Medulla oblongata (tissue), 1 donor: ENCODE measurements around the gene ZC3H13.

ENCODE experiments used
- DNase-seq: peaks from one replicate; pipeline ENCODE4 v3.0.0-alpha.2; 2015; ENCODE audit errors: extremely low spot score

The ZC3H13 gene

DNA sequence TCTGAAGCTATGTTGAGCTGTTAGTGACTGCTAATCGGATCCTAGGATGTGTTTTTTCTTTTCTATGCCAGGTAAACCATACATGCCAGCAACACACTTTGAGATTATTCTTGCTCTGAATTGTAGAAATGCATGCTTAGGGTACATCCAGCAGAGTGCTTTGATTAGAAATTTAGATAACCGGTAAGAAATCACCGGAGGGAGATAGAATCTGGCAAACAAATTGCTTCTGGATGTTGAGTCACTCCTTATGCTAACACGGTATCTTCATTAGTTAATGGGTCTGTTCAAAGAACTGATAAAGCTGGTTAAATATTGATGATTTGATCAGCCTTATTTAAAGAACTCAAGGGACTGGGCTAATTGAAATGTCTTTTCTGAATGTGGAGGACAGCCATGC, 115.9 kb downstream of the ZC3H13 start:
- no peak for DNase-seq

DNA sequence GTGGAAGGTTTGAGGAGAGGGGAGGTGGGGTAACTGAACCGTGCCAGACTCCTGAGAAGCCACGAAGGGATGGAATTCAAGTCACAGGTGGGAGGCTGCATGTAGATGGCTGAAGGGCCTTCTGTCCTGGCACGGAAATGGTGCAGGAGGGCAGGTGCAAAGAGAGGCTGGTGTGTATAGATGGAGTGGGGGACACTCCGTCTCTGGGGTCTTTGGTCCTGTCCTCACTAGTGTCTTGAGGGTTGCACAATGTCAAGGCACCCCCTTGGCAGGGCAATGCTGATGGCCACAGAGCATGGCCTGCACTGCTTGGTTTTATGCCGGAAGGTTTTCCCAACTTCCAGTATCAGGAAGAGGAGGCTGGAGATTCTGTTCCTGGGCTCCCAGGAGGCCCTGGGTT, 118.3 kb downstream of the ZC3H13 start:
- no peak for DNase-seq

DNA sequence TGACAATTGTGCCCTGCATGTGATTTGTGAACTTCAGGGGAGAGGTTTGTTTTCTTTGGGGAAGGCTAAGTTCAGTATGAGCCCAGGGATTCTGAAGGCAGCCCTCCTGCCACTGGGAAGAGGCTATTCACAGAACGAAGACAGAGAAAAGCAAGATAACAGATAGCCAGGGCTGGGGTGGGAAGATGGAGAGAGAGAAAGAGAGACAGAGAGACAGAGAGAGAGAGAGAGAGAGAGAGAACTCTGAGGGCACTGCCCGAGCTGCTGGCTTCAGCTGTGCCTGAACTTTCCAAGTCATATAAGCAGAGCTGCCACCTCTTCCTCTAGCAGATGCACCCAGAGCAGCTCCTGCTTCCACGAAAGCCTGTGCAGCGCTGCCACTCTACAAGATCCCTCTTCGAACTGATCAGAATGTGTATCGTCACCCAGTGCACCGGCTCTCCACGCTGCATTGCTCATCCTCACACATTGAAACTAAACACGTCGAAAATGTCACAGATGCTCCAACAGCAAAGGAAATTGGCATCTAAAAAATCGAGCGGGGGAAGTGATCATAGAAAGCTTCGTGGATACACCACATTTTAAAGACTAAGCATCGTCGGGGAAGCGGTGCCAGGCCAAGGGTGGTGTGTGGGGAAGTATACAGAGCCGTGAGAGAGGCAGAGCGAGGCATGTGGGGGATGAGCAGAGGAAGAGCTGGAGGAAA, 119.2 kb downstream of the ZC3H13 start:
- no peak for DNase-seq

DNA sequence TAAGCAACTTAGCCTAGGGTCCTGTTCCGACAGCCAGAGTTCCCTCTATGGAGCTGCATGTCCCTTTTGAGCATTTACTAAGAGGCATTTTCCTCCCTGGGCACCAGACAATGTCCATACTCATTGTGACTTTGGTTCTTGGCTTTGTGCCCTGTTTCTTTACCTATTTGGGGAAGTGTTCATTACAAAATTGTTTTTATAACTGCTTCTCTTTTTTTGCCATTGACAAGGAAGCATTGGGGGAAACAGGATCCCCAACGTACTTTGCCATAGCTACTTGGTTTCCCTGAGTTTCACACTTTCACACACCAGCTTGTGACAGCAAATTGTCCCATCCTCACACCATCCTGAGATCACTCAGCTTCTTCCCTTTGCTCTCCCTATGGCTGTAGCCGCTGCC, 119.9 kb downstream of the ZC3H13 start:
- DNase-seq, result peak; percentile 38

DNA sequence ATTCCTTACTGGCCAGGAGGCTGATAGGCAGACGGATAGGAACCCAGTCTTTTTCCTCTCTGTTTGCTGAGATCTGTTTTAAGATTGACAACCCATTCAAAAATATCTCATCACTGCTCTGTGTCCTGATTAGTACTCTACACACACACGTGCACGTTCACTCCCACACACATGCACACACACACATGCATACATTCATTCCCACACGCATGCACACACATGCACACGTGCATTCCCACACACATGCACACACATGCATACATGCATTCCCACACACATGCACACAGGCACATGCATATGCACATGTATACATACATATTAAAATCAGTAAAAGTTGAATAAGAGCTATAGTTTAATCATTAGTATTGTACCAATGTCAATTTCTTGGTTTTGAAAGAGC, 120.4 kb downstream of the ZC3H13 start:
- no peak for DNase-seq

DNA sequence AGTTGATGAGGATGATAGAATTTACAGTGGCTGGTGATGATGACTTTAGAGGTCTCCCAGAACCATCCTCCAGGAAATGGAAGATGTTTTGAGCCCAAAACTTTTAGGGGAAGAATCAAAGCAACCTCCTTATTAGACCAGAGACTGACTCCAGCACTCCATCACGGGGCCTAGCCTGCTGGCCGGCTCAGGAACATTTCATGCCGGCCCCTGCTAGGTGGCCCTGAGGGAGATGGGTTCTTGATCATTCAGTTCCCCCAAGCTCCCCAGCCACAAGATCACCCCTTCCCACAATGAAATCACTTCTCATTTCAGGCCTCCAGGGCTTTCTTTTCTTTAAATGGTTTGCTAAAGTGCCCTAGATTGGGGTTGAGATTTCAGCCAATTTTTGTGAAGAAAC, 121.3 kb downstream of the ZC3H13 start:
- no peak for DNase-seq

DNA sequence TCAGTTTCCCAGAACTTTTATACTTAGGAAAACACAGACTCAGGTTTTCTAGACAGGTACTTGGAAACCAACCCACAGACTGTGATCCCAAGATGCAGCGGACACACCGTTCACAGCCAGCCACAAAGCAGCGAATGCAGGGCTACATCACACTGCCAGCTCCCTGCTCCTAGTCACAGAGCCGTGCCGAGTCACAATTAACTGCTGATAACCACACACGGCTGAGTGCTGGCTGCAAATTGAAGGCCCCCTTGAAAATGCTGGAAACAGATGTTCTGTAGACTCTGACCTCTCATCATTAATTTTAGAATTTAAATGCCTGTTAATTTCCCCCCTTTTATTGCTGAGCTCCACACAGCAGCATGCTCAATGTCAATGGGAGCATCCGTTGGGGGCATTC, 122.4 kb downstream of the ZC3H13 start:
- no peak for DNase-seq

DNA sequence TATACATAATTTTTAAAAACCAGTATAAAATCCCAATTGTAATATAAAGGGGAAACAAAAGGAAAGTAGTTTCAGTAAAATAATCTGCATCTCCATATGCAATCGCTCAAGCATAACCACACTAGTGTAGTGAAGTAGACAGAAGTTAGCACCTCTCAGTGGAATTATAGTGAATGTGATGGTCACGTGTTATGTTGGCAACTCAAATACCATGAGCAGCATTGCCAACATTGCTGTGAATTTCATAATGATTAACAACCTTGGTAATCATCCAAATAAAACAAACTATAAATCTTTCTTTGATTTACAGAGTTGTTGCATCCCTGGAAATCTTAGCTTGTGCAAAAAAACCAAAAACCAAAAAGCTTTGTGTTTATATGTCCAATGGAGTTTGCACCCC, 123.7 kb downstream of the ZC3H13 start:
- no peak for DNase-seq

DNA sequence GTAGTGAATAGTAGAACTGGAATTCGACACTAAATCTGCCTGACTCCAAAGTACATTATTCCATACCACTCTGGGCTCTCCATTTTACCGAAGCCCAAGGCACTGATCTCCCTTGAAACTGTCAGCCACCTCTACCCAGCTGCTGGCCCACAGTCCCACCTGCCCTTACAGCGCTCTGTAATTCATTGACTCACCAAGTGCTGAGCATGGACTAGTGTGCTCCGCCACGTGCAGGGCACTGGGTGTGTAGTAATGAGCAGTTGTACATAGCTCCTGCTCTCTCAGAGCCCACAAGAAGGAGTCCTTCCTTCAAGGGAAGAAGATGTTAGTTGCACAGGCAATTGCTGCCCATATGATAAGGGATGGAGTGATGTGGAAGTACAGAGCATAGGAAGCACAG, 124.4 kb downstream of the ZC3H13 start:
- no peak for DNase-seq

DNA sequence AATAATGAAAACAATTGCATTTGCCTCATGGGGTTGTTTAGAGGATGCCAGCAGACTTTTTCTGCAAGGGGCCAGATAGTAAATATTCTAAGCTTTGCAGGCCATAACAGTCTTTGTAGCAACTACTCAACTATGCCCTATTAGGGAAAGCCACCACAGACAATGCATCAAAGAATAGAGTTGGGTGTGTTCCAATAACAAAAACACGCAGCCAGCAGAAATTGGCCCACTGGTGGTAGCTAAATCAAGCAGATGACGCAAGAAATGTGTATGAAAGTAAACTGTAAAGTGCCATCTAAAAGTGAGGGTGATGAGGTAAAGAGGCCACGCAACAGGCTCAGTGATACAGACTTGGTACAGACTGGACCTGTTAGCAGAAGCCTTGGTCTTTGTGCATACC, 125.8 kb downstream of the ZC3H13 start:
- DNase-seq, result no peak

DNA sequence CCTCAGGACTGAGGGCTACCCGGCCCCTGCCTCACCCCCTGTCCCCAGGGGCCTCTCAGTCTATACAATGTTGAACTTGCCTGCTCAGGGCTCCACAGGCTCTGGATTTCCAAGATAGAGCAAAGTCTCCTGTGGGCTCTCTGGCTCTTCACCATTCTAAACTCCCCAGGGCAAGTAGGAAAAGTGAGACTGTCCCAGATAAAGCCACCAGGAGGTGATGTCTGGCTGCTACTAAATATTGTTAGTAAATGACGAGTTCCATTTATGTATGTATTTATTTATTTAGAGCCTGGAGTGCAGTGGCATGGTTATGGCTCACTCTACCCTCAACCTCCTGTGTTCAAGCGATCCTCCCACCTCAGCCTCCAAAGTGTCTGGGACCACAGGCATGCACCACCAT, 127.4 kb downstream of the ZC3H13 start:
- no peak for DNase-seq

DNA sequence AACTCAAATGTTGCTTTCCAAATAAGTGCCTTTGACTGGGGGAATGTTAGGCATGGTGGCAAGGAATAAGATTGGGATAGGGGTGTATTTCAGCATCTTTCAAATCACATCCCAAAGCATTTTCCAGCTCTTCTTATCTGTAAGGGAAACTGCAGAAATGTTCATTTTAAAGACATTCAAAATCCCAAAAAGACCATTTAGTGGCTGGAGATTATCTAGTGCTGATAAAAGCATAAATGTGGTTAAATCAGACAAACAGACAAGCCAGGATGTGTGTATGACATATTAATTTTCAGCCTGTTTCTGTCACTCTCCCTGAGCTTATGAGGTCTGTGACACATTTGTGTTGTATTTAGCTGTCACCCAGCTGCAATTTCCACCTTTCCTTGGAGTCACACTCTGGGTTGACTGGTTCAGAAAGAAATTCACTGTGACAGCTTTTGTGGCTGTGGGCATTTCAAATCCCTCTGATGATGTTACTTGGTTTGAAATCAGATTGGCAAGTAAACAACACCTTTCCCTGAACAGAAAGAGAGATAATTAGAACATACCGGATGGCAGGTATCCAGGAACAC, 131.3 kb downstream of the ZC3H13 start:
- DNase-seq, result no peak

DNA sequence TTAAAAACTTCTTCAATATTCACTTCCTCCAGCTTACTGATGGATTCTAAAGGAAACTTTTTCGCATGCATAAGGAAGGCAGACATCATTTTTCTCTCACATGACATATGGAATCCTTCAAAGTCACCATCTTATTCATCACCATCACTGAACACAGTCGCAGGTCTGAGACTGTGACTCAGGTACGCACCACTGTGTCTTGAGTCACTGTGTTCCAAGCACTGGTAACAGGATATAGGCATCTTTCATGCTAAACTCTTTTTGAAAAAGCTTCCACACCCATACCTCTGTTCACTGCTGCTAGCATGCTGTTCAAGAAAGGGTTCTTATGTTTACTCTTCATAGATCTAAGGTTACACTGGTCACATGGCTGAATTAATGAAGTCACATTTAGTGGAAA, 133.9 kb downstream of the ZC3H13 start:
- DNase-seq, result no peak

DNA sequence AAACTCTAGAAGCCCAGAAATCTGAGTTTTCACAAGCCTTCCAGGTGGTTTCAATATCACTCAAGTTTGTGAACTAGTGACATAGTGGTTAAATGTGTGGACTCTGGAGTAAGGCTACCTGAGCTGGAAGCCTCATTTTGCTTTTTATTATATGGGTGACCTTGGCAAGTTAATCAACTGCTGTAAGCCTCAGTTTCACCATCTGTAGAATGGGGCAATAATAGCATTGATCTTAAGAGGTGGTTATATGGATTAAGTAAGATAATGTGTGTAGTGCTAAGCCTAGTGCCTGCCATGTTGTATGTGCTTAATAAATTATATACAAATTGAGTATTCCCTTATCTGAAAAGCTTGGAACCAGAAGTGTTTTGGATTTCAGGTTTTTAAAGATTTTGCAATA, 135.5 kb downstream of the ZC3H13 start:
- DNase-seq, result no peak

DNA sequence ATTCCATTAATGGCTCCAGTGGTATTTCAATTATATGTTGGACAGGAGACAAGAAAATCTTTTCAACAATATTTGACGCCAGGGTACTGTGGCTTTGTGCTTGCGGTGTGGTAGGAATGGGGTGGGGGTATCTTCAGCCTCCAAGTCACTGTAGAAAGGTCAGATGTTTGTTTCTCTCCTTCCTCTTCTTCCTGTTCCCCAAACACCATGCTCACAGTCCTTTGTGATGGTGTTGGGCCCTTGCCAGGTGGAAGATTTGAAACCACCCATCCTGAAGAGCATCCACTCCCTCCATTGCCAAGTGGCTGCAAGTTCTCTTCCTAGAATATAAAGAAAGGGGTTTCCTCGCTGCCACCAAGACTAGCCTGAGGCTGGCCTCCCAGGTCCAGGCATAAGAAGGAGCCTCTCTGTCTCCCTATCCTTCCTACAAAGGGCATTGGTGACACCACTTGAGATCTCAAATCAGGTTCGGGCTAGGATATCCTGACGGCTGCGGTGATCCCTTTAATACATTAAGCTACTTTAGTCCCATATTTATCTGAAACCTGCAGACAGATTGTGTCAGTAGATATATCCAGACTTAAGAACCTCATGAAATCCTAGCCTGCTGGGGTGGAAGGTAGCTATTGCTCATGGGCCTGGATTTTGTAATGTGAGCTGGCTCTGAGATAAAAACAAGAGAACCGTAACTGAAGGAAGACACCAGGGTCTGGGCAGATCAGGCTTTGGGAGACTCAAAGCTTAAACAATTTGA, 136.7 kb downstream of the ZC3H13 start:
- DNase-seq, result no peak

DNA sequence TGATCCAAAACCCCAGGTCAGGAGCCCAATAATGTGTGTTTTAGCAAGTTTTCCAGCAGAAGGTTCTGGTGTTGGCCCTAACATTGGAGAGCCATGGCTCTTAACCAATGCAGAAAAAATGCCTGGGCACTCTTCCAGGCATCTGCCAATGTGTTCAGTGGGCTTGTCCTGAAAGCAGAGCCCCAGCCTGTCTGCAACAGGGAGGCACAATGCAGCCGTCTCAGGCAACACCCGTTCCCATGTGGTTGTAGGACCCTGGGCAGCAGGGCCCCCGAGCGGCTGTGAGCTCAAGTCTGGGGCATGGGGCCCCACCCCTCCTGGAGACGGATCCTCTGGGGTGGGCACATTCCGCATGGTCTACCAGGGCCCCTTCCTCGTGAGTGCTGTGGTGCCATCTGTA, 142.9 kb downstream of the ZC3H13 start:
- DNase-seq, result no peak

DNA sequence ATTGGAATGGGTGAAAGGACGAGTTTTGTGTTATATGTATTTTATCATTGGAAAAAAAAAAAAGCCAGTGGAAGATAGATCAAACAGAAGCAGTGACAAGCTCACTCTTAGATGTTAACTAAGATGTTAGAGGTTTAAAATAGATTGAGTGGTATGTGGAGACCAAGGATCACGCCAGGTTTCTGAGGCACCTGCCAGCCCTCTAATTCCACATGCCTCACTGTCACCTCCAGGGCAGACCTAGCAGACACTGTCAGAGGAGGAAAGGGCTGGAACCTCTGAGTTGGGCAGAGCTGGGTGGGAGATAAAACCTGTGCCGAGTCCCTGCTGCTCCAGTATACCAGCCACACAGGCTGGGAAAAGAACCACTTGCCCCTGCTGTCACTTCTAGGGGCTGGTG, 143.5 kb downstream of the ZC3H13 start:
- DNase-seq, result no peak

DNA sequence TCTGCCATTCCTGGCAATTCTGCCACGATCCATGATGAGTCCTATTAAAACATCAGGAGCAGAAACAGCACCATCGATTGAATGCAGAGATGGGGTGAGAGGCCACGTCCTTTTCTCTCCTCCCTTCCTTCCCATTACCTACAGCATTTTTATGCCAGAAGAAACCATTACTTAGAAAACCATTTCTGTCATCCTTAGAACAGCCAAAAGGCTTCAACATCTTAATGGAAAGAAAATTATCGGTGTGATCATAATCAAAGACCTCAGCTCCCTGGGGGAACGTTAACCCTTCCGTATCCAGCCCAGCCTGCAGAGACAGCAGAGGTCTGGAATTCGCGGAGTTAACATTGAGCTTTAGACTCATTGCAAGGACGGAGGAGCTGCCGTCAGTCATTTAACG, 145.0 kb downstream of the ZC3H13 start:
- DNase-seq, result no peak
